Neural progenitor cell (in vitro differentiated cells): ENCODE results near the gene C2orf76.

Source experiments
- CTCF ChIP-seq: fragments of 200-600 bp; sonication (generic); IDR thresholded peaks from 2 replicates; pipeline ENCODE4 v1.5.1; 2017; ENCODE audit warnings: antibody characterized with exemption, mild to moderate bottlenecking
- EZH2phosphoT487 ChIP-seq: fragments of 200-600 bp; sonication (generic); IDR thresholded peaks from 2 replicates; pipeline ENCODE4 v1.6.1; 2017; ENCODE audit warnings: antibody characterized with exemption

- no peak for TF ChIP-seq CTCF
- no peak for TF ChIP-seq EZH2phosphoT487
Measured at GRCh38 chr2:119409506-119409905, 42.9 kb upstream of the C2orf76 start.
